ENCODE data around the gene CAPN9.

Gene CAPN9

GRCh38 chr1:230771773-230772354 is 24.7 kb downstream of the CAPN9 start:
- no peak for DNase-seq

DNA sequence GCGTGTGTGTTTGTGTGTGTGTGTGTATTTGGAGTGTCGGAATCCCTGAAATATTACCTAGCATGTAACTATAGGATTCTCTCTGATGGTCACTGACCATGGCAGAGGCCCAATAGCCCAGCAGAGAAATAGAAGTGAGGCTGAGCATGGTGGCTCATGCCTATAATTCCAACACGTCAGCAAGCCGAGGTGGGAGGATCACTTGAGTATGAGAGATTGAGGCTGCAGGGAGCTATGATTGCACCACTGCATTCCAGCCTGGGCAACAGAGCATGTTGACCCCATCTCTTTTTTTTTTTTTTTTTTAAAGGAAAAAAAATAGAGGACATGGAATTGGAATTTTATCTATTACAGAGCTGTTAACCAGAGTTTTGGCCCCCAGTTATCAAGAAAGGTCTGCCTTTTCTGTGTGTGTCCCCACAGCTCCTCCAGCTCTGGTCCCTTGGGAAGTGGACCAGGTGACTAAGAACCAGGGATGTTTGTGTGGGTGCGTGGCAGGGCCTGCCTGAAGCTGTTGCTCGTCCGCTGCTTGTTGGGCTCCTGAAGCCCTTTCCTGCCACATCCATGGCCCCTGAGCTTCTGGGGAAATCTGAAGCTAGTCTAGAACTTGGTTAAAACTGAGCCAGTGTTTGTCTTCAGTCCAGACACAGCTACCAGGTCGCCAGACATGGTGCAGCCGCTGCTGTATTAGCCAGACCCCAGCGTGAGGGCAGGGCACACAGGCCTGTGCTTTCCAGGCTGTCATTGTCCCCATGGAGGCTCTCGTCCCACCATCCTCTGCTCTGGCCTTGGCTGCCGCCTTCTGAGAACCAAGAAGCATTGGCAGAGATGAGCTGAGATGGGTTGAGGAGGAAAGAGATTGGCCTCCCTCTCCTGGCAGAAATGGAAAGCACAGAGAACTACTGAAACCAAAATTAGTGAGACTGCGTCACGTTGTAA is 25.5 kb downstream of the CAPN9 start:
- DNase-seq = no peak

- DNase-seq = no peak
Observed at GRCh38 chr1:230773396-230774033, 26.3 kb downstream of the CAPN9 start.

DNA sequence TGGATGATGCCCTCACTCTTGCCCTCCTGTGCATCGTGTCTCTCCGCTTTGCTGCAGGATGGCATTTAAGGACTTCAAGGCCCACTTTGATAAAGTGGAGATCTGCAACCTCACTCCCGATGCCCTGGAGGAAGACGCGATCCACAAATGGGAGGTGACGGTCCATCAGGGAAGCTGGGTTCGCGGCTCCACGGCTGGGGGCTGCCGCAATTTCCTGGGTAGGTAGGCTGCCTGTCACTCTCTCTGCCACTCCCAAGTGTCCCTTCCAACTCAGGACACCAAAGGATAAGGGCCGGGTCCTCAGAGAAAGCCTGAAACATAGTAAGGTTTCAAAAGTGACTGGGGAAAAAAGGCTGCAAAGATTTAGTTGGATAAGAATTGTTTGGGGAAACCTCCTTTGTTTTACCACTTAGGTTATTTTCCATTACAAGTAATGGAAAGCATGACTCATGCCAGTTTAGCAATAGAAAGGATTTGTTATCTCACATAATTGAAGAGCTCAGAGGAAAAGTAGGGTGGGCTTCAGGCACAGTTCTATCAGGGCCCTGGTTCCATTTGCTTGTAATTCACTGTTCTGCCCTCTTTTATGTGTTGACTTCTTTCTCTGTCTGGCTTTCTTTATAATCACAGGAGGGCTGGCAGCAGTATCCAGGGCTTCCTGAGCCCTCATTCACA is 31.9 kb downstream of the CAPN9 start:
- DNase-seq = no peak

DNA sequence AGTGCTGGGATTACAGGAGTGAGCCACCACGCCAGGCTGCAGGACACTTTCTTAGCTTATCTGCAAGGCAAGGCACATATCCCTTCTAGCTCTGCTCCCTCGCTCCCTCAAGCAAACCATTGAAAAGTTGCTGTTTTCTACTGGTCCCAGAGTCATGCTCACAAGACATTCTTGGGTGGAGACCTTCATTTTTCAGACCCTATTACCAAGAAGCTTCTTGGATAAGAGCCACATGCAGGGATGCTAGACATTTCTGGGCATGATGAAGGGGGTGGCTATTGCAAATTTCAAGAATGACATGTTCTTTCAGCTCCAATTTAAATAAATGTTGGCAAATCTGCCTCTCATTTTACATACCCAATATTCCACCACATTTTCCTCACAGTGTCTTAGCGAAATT is 33.9 kb downstream of the CAPN9 start:
- no peak for DNase-seq

GRCh38 chr1:230781594-230781993 is 34.4 kb downstream of the CAPN9 start:
- no peak for DNase-seq

DNA sequence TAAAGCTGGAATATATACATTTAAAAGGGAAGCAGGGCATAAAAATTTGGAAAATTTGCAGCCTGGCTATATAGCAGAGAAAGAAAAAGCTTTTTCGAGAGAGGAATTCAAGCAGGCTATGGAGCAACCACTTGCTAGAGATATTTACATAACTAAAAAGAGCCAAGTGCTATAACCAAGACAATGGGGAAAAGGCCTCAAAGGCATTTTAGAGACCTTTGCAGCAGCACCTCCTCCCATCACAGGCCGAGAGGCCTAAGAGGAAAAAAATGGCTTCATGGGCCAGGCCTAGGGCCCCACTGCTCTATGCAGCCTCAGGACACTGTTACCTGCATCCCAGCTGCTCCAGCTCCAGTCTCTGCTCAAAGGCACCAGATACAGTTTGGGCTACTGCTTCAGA is 37.0 kb downstream of the CAPN9 start:
- no peak for DNase-seq

DNA sequence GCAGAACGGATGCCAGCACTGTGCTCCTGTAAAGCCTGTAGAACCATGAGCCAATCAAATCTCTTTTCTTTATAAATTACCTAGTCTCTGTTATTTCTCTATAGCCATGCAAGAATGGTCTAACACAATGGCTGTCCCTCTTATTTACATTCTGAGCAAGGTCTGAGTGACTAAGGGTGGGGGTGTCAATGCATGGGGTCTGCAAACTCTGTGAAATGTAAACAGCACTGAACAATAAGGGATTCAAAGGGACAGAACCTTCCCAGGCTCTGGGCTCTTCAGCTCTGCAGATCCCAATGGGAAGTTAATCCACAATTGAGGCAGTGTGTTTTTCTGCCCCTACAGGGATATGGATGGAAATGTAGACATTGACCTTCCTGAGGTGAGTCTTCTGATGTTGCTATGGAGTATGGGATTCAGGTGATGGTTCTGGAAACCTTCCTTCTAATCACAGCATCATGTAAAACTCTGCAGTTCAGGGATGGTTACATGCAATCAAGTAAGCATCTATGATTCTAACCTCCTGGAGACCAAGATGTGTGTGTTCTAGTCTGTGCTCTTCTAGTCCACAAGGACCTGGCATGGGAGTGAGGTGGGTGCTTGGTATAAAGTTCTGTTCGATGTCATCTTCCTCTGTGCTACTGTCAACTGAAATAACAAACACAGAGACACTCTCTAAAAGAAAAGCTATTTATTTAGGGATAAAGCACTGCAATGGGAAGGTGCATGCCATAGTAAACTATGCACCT is 38.6 kb downstream of the CAPN9 start:
- no peak for DNase-seq

GRCh38 chr1:230786385-230786753 is 39.2 kb downstream of the CAPN9 start:
- no peak for DNase-seq

DNA sequence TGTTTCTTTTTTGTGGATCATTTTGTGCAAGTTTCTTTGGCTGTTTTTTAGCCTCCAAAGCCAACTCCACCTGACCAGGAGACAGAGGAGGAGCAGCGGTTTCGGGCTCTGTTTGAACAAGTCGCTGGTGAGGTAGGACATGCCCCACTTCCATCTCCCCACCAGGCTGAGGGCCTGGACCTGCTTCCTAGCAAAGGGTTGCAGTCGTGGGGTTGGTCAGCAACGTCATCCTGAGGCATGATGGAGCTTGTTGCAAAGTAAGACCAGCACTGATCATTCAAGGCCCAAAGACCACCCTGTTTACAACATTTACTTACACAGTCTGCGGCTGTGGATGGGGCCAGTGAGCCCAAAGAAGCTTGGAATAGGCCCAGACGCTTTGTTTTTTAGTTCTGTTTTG is 40.3 kb downstream of the CAPN9 start:
- no peak for DNase-seq

DNA sequence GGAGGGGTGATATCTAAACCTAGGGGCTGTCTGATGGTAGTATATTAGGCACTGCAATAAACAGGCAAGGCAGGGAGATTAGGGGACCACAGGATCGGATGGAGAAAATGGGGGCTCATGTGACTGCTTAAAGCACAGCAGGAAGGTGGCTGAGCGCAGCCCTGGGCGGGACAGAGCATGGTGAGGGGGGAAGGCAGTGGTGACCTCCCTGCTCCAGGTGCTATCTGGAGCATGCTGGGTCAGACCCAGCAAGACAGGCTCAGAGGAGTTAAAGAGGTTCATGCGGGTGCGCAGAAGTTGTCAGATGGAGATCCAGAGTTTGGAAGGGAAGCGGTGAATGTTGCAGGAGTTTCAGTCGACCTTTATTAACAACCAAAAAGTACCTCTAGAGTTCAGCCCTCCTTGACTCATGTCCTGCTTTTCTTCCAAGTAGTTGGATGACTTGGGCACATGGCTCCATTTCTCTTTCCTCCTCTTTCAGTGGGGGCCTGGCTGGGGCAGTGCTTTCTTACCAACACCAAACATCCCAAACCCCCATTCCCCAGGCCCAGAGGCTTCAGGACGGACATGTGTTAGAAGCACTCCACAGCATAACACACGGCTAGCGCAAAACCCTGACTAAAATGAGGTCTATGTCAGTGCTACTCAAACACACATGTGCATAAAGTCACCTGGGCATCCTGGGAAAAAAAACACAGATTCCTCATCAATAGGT is 41.5 kb downstream of the CAPN9 start:
- no peak for DNase-seq

- DNase-seq = no peak
Observed at GRCh38 chr1:230790026-230790425, 42.8 kb downstream of the CAPN9 start.

- DNase-seq = no peak
Observed at GRCh38 chr1:230791986-230792564, 44.9 kb downstream of the CAPN9 start.

GRCh38 chr1:230792691-230793462 is 45.7 kb downstream of the CAPN9 start:
- no peak for DNase-seq

DNA sequence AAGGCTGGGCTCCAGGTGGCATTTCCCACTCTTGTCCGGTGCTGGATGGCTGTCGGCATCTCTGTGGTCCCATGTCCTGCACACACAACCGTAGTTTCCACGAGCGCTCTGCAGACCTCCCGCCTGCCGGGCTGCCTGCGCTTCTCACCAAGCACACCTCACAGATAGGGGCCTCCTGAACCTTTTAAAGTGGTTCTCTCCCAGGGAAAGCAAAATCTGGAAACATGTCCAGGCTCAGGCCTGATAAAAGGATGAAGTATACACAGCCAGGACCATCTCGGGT is 46.2 kb downstream of the CAPN9 start:
- no peak for DNase-seq

- DNase-seq = no peak
Observed at GRCh38 chr1:230794431-230794830, 47.2 kb downstream of the CAPN9 start.

DNA sequence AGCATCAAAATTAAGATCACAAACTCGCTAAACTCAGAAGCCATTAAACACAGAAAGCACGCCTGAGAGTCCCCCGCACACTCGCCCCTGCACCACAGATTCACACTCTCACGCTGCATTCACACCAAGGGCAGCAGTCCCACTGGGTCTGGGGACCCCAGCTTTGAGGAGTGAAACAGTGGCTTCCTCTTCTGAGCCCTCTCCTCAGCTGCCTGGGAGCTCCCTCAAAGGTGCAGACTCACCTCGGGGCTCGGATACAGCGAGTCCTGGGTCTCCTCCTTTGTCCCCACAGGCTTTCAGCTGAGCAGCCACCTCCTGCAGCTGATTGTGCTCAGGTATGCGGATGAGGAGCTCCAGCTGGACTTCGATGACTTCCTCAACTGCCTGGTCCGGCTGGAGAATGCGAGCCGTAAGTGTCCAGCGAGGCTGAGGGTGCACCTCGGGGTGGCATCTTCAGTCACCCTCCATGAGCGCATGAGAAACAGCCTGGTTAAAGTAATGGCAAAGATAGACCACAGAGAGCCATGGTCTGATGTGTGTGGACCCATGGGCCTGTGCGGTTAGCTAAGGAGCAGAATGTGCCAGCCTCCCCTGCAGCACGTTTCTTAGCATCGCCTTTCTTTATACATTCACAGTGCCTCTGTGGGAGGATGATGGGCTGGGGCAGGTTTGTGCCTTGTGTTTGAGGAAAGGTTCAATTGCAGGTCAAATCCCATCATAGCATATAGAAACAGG is 47.9 kb downstream of the CAPN9 start:
- no peak for DNase-seq

GRCh38 chr1:230796626-230797025 is 49.4 kb downstream of the CAPN9 start:
- no peak for DNase-seq

GRCh38 chr1:230797376-230797920 is 50.3 kb downstream of the CAPN9 start:
- no peak for DNase-seq

DNA sequence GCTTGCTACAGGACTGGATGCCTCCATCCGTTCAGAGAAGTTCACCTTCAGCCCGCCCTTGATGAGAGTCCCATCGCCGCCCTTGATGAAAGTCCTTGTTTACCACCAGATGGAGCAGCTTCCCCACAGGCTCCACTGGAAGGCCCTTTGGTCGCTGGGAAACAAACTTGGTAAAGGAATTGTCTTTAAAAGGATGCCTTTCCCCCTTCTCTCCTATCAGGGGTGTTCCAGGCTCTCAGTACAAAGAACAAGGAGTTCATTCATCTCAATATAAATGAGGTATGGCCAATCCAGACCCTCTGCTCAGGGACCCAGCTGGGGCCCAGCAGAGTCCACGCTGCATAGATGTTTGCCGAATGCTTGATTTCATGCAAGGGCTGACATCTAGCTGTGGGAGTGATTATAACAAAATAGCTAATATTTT is 50.8 kb downstream of the CAPN9 start:
- DNase-seq = no peak
